HCT116 (cell line): ENCODE results near the gene MOK. TPM values are rescaled to one million over a fixed set of nuclear protein-coding genes. Genes with fewer than 3 reads are reported as not detected.

Experiments
- ATAC-seq: fragments of 200-7000 bp; cut with Tn5 transposase; 2 replicates; pipeline ENCODE4 v1.9.1; 2020; ENCODE audit warnings: mild to moderate bottlenecking, moderate library complexity
- BruUV-seq: library from RNA; stranded (reverse); fragments of 400-500 nt; replicated peaks from 2 replicates; lab custom pipeline; 2021; lab: Mats Ljungman, UMichigan
- CTCF ChIA-PET: fragments of 300-600 bp; sonication (Branson Sonifier 250); formaldehyde crosslinking; loops from one replicate; lab custom pipeline; 2021; ENCODE audit warnings: antibody characterized with exemption; lab: Charles Lee
- POLR2A ChIA-PET: fragments of 300-600, 350-600 bp; sonication (Branson Sonifier 250); formaldehyde crosslinking; loops from one replicate; lab custom pipeline; 2021; ENCODE audit warnings: antibody characterized with exemption; lab: Charles Lee
- RAD21 ChIA-PET, 2 experiments: fragments of 300-600 bp; sonication (Branson Sonifier 250); formaldehyde crosslinking; loops; one replicate each; lab custom pipeline; 2023; ENCODE audit warnings: low total read pairs in 2 of 2; ENCODE audit not compliant: uncharacterized antibody in 2 of 2, unreplicated experiment in 2 of 2, low non-redundant PET in 1 of 2; lab: Charles Lee
- DNase-seq: peaks from one replicate; pipeline ENCODE4 v3.0.0-alpha.2; 2010; ENCODE audit warnings: low read depth, low spot score
- H2AFZ ChIP-seq: fragments of 200-600 bp; shearing (Covaris generic), sonication (generic); 2 replicates; pipeline ENCODE4 v1.6.1; 2017; ENCODE audit warnings: low read depth, mixed run types, mixed read lengths, antibody characterized with exemption, low read length; ENCODE audit not compliant: poor library complexity, severe bottlenecking
- H3K27ac ChIP-seq: 2 replicates; pipeline ENCODE4 v1.5.1; 2012; ENCODE audit warnings: low read depth, low read length
- H3K27me3 ChIP-seq: fragments of 200-600 bp; sonication (generic); 2 replicates; pipeline ENCODE4 v1.6.1; 2016; ENCODE audit warnings: mixed run types, low read length, mixed read lengths; ENCODE audit not compliant: insufficient read depth
- H3K36me3 ChIP-seq, 2 experiments: fragments of 200-500 bp in 1 of 2; fragments of 200-600 bp in 1 of 2; sonication (Bioruptor generic) in 1 of 2; sonication (generic) in 1 of 2; 2 replicates each; pipeline versions ENCODE4 v1.5.1 to v1.6.1; 2014 to 2016; ENCODE audit warnings: low read length in 2 of 2, inconsistent platforms in 1 of 2, mixed read lengths in 1 of 2, mixed run types in 1 of 2; ENCODE audit not compliant: insufficient read depth in 2 of 2, control insufficient read depth in 1 of 2
- H3K4me1 ChIP-seq, 2 experiments: fragments of 200-600 bp in 1 of 2; sonication (generic) in 1 of 2; 2 replicates each; pipeline versions ENCODE4 v1.5.1 to v1.6.1; 2012 to 2017; ENCODE audit warnings: low read length in 2 of 2, inconsistent platforms in 1 of 2, mild to moderate bottlenecking in 1 of 2, mixed read lengths in 1 of 2, mixed run types in 1 of 2, moderate library complexity in 1 of 2; ENCODE audit not compliant: insufficient read depth in 2 of 2, control insufficient read depth in 1 of 2
- H3K4me2 ChIP-seq: fragments of 200-600 bp; sonication (generic); 2 replicates; pipeline ENCODE4 v1.6.1; 2017; ENCODE audit warnings: mixed run types, low read length, mixed read lengths
- H3K4me3 ChIP-seq, 2 experiments: fragments of 200-600 bp in 1 of 2; sonication (generic) in 1 of 2; replicated peaks in 1 of 2; 2 replicates each; pipeline ENCODE4 v1.5.1; 2011 to 2016; ENCODE audit warnings: low read length in 2 of 2, control low read depth in 1 of 2, low read depth in 1 of 2, mild to moderate bottlenecking in 1 of 2, mixed read lengths in 1 of 2, mixed run types in 1 of 2
- H3K79me2 ChIP-seq: fragments of 200-600 bp; sonication (generic); 2 replicates; pipeline ENCODE4 v1.6.1; 2017; ENCODE audit warnings: mild to moderate bottlenecking, mixed run types, low read length, moderate library complexity, mixed read lengths; ENCODE audit not compliant: insufficient read depth
- H3K9ac ChIP-seq: fragments of 200-600 bp; sonication (generic); 2 replicates; pipeline ENCODE4 v1.6.1; 2016; ENCODE audit warnings: low read length, mixed read lengths
- H3K9me2 ChIP-seq: fragments of 200-600 bp; sonication (generic), shearing (Covaris generic); 2 replicates; pipeline ENCODE4 v1.6.1; 2017; ENCODE audit warnings: mixed run types, mild to moderate bottlenecking, moderate library complexity; ENCODE audit not compliant: insufficient read depth
- H3K9me3 ChIP-seq, 2 experiments: fragments of 200-500 bp in 1 of 2; fragments of 200-600 bp in 1 of 2; sonication (Bioruptor generic) in 1 of 2; sonication (generic) in 1 of 2; 2 replicates each; pipeline ENCODE4 v1.6.1; 2014 to 2017; ENCODE audit warnings: low read length in 2 of 2, mixed read lengths in 2 of 2, inconsistent platforms in 1 of 2, low read depth in 1 of 2, mild to moderate bottlenecking in 1 of 2, mixed run types in 1 of 2, moderate library complexity in 1 of 2; ENCODE audit not compliant: control insufficient read depth in 1 of 2, insufficient read depth in 1 of 2
- H4K20me1 ChIP-seq: fragments of 200-600 bp; sonication (generic), shearing (Covaris generic); 2 replicates; pipeline ENCODE4 v1.6.1; 2017; ENCODE audit warnings: mixed run types, mild to moderate bottlenecking, moderate library complexity; ENCODE audit not compliant: insufficient read depth
- CBX3 ChIP-seq: IDR thresholded peaks from 2 replicates; pipeline ENCODE4 v1.6.1; 2012; ENCODE audit warnings: low read depth
- CTCF ChIP-seq, 3 experiments: fragments of 200-600 bp in 1 of 3; sonication (generic) in 1 of 3; IDR thresholded peaks in 2 of 3; conservative IDR thresholded peaks in 1 of 3; 2 replicates each; pipeline ENCODE4 v1.5.1; 2012 to 2017; ENCODE audit warnings: low read depth in 2 of 3, low read length in 2 of 3, antibody characterized with exemption in 1 of 3, borderline replicate concordance in 1 of 3, control low read depth in 1 of 3, mild to moderate bottlenecking in 1 of 3, mixed read lengths in 1 of 3, mixed run types in 1 of 3, moderate library complexity in 1 of 3; ENCODE audit not compliant: insufficient read depth in 1 of 3
- ELF1 ChIP-seq: IDR thresholded peaks from 2 replicates; pipeline ENCODE4 v1.6.1; 2012; ENCODE audit warnings: low read depth, borderline replicate concordance
- EZH2phosphoT487 ChIP-seq: fragments of 200-600 bp; IDR thresholded peaks from 2 replicates; pipeline ENCODE4 v1.6.1; 2018; ENCODE audit warnings: antibody characterized with exemption, borderline replicate concordance
- FOSL1 ChIP-seq: IDR thresholded peaks from 2 replicates; pipeline ENCODE4 v1.6.1; 2012; ENCODE audit warnings: low read depth
- MAX ChIP-seq: IDR thresholded peaks from 2 replicates; pipeline ENCODE4 v1.6.1; 2012
- POLR2AphosphoS5 ChIP-seq: IDR thresholded peaks from 2 replicates; pipeline ENCODE4 v1.6.1; 2011; ENCODE audit warnings: mild to moderate bottlenecking, low read depth, low read length, moderate library complexity
- TCF7L2 ChIP-seq: IDR thresholded peaks from 2 replicates; pipeline ENCODE4 v1.7.0; 2011; ENCODE audit warnings: borderline replicate concordance, inconsistent platforms; ENCODE audit not compliant: insufficient read depth, insufficient read length; ENCODE audit errors: extremely low read depth
- intact Hi-C: fragments of 100-400 bp; cut with micrococcal nuclease; formaldehyde crosslinking; loops from 2 replicates; pipeline ENCODE4 v1.10.0; 2022
- total RNA-seq: library from RNA; stranded (reverse); gene quantifications from one replicate; pipeline ENCODE4 v1.2.1, GENCODE V29; 2021; ENCODE audit not compliant: unreplicated experiment
- TF ChIP-seq, protein P1 (sequence below): IDR thresholded peaks from 2 replicates; pipeline ENCODE4 v1.6.1; 2012; ENCODE audit warnings: low read depth

Gene MOK
- total RNA-seq, 1 experiment from 2014 or later = 9.4 TPM

DNA sequence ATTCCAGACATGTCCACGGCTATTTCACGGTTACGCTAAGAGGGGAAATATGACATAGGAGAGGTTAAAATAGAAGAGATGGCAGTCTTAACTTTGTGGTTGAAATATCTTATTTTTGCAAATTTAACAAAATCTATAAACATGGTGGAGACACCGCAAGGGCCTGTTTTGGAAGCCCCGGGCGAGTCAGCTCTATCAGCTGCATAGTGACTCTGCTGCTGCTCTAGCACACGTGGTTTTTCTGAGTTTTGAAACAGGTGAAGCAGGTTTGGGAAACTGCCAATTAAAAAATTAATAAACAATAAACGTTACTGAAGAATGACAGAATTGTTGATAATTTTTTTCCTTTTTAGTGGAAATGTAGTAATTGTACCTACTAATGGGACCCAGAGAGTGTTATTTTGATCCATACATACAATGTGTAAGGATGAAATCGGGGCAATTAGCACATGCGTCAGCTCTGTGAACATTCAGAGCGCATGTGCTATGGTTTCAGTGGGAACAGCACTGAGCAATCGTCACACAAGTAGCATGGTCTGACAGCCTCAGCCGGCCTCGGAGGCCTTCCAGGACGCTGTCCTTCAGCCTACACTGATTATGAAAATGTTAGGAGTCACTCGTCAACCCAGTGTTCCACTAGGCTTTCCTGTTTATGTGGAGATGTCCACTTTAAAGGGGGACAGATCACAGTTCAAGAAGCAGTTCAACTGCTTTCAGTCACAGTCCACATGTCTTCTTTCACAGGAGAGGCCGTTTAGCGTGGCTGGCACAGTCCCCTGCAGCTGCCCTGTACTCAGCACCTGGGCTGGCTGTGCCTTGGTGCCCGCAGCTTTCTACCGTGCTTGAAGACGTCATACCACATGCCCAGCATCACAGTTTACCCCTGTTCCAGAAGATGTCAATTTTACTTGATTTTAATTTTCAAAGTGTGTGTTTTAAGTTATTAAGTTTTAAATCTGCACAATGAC, 51.8 kb downstream of the MOK start:
- Histone ChIP-seq H3K27me3 (no peaks in the 10 kb centered on the region), H3K4me2 (no peak overlapping the region), H3K4me1 (peaks cover 0 to 4% of the 10 kb centered on the region in 2 experiments; a peak in 1 of 4 replicates), H3K9me3 (no peaks in the 10 kb centered on the region), H2AFZ (no peak overlapping the region), H3K27ac (no peak overlapping the region), H4K20me1 (no peaks in the 10 kb centered on the region), H3K9me2 (no peaks in the 10 kb centered on the region), H3K79me2 (no peaks in the 10 kb centered on the region), H3K36me3 (no peaks in the 10 kb centered on the region), H3K4me3 (no peak overlapping the region), H3K9ac (no peak overlapping the region)
- TF ChIP-seq, protein P1, sequence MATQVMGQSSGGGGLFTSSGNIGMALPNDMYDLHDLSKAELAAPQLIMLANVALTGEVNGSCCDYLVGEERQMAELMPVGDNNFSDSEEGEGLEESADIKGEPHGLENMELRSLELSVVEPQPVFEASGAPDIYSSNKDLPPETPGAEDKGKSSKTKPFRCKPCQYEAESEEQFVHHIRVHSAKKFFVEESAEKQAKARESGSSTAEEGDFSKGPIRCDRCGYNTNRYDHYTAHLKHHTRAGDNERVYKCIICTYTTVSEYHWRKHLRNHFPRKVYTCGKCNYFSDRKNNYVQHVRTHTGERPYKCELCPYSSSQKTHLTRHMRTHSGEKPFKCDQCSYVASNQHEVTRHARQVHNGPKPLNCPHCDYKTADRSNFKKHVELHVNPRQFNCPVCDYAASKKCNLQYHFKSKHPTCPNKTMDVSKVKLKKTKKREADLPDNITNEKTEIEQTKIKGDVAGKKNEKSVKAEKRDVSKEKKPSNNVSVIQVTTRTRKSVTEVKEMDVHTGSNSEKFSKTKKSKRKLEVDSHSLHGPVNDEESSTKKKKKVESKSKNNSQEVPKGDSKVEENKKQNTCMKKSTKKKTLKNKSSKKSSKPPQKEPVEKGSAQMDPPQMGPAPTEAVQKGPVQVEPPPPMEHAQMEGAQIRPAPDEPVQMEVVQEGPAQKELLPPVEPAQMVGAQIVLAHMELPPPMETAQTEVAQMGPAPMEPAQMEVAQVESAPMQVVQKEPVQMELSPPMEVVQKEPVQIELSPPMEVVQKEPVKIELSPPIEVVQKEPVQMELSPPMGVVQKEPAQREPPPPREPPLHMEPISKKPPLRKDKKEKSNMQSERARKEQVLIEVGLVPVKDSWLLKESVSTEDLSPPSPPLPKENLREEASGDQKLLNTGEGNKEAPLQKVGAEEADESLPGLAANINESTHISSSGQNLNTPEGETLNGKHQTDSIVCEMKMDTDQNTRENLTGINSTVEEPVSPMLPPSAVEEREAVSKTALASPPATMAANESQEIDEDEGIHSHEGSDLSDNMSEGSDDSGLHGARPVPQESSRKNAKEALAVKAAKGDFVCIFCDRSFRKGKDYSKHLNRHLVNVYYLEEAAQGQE = no peak
- no peak for TF ChIP-seq EZH2phosphoT487
- POLR2A ChIA-PET = no interaction called here
- intact Hi-C loops = no loop called here
- RAD21 ChIA-PET = no interaction called here
- DNase-seq = no peak
- BruUV-seq = no TSS peak
- CTCF ChIA-PET = no interaction called here
- ATAC-seq = no peak

DNA sequence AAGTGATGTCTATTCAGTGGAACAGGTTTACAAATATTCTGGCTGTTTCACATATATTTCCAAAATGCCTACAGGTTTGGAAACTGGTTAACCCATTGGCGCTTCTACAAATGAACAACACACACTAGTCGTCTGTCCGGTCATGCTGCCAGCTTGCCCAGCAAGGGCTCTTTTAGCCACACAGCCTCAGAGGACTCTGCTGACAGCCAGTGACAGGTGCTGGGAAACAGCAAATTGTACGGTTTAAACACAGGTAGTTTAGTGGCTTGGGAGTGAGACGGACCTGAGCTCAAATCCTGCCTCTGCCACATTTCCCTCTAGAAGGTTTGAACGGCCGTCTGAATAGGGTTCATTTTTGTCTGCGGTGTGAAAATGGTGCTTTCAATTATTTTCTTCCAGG, 53.8 kb downstream of the MOK start:
- no peak overlapping the region for H3K4me2 ChIP-seq
- no peaks in the 10 kb centered on the region for H3K9me3 ChIP-seq
- H3K27ac ChIP-seq = no peak overlapping the region
- no peaks in the 10 kb centered on the region for H4K20me1 ChIP-seq
- BruUV-seq = no TSS peak
- peaks cover 0 to 4% of the 10 kb centered on the region in 2 experiments; a peak in 1 of 4 replicates for H3K4me1 ChIP-seq
- intact Hi-C loops = no loop called here
- no peaks in the 10 kb centered on the region for H3K9me2 ChIP-seq
- H3K27me3 ChIP-seq = no peaks in the 10 kb centered on the region
- H3K79me2 ChIP-seq = no peaks in the 10 kb centered on the region
- H3K4me3 ChIP-seq = no peak overlapping the region
- RAD21 ChIA-PET = no interaction called here
- no peak overlapping the region for H2AFZ ChIP-seq
- ATAC-seq (no peak), DNase-seq (no peak)
- no peaks in the 10 kb centered on the region for H3K36me3 ChIP-seq
- H3K9ac ChIP-seq = no peak overlapping the region
- CTCF ChIA-PET = no interaction called here
- POLR2A ChIA-PET = no interaction called here
- TF ChIP-seq POLR2AphosphoS5 (no peak), CTCF (IDR thresholded peaks at IDR 0.05 in 2 of 3, conservative IDR thresholded peaks at IDR 0.05 in 1 of 3; ENCODE audit: borderline replicate concordance in 1 of 3, insufficient read depth in 1 of 3, low read depth in 2 of 3, low read length in 2 of 3) (no peak), CBX3 (no peak), FOSL1 (no peak), EZH2phosphoT487 (no peak), TCF7L2 (no peak), MAX (no peak), ELF1 (no peak)
